WERI-Rb-1 (cell line): Measurements from ENCODE around the gene SH3D21.

ENCODE experiments used
- DNase-seq: peaks from one replicate; pipeline ENCODE4 v3.0.0-alpha.2; 2020
- H3K27ac ChIP-seq: fragments of 250-450 bp; sonication (Bioruptor Pico); 2 replicates; pipeline ENCODE4 v1.5.1; 2020; ENCODE audit warnings: mild to moderate bottlenecking, moderate library complexity
- H3K27me3 ChIP-seq: fragments of 250-450 bp; sonication (Bioruptor Pico); 2 replicates; pipeline ENCODE4 v1.5.1; 2021; ENCODE audit warnings: mild to moderate bottlenecking, low read depth, moderate library complexity; ENCODE audit not compliant: insufficient read depth, severe bottlenecking
- H3K36me3 ChIP-seq: fragments of 250-450 bp; sonication (Bioruptor Pico); 2 replicates; pipeline ENCODE4 v1.5.1; 2020; ENCODE audit warnings: mild to moderate bottlenecking, moderate library complexity
- H3K4me3 ChIP-seq: 2 replicates; pipeline ENCODE4 v1.5.1; 2011; ENCODE audit warnings: low read depth, mild to moderate bottlenecking, control low read depth, low read length
- H3K9me3 ChIP-seq: fragments of 250-450 bp; sonication (Bioruptor Pico); 2 replicates; pipeline ENCODE4 v1.5.1; 2021; ENCODE audit warnings: mild to moderate bottlenecking, moderate library complexity; ENCODE audit not compliant: severe bottlenecking
- TF ChIP-seq, protein P1 (sequence below): IDR thresholded peaks from 2 replicates; pipeline ENCODE4 v1.5.1; 2011; ENCODE audit warnings: low read depth, mild to moderate bottlenecking, control low read depth, inconsistent platforms, low read length

SH3D21 gene

DNA sequence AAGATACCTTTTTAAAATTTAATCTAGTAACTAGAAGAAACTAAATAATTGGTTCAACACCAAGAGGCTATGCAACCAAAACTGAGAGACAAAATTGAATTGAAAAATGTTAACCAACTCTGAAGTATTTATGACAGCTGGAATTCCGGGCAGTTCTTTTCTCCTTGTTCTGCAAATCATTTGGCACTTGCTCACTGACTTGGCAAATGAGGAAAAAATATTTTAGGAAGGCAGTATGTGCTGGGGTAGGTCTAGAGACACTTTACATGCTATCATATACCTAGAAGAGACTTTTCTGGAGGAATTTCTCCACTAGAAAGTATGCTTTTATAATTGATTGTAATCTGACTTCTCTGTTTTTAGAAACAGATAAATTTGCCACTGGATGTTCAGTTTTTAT is 22.1 kb upstream of the SH3D21 start:
- Histone ChIP-seq H3K4me3 (no peak overlapping the region), H3K27me3 (no peaks in the 10 kb centered on the region), H3K27ac (no peak overlapping the region), H3K9me3 (no peaks in the 10 kb centered on the region), H3K36me3 (peaks cover 72% of the 10 kb centered on the region)
- no peak for DNase-seq
- TF ChIP-seq, protein P1, sequence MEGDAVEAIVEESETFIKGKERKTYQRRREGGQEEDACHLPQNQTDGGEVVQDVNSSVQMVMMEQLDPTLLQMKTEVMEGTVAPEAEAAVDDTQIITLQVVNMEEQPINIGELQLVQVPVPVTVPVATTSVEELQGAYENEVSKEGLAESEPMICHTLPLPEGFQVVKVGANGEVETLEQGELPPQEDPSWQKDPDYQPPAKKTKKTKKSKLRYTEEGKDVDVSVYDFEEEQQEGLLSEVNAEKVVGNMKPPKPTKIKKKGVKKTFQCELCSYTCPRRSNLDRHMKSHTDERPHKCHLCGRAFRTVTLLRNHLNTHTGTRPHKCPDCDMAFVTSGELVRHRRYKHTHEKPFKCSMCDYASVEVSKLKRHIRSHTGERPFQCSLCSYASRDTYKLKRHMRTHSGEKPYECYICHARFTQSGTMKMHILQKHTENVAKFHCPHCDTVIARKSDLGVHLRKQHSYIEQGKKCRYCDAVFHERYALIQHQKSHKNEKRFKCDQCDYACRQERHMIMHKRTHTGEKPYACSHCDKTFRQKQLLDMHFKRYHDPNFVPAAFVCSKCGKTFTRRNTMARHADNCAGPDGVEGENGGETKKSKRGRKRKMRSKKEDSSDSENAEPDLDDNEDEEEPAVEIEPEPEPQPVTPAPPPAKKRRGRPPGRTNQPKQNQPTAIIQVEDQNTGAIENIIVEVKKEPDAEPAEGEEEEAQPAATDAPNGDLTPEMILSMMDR, result no peak

DNA sequence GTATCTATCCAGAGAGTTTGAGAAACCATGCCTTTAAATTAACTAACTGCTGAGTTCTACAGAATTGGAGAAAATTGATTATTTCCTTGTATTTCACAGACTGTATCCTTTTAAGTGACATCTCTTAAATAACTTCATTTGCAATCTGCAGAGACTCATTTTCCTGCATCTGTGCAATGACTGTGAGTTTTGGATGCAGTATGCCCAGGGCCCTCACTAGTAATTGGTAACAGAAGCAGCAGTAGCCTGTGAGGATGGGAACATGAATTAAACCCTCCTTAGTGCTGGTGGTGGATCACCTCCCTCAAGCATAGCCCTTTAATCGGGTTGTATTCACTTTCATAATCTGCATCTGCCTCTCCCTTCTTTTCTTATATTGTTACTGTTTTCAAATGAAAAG is 21.7 kb upstream of the SH3D21 start:
- Histone ChIP-seq H3K27ac (no peak overlapping the region), H3K27me3 (no peaks in the 10 kb centered on the region), H3K9me3 (no peaks in the 10 kb centered on the region), H3K36me3 (peaks cover 72% of the 10 kb centered on the region), H3K4me3 (no peak overlapping the region)
- no peak for DNase-seq
- TF ChIP-seq, protein P1, result no peak

DNA sequence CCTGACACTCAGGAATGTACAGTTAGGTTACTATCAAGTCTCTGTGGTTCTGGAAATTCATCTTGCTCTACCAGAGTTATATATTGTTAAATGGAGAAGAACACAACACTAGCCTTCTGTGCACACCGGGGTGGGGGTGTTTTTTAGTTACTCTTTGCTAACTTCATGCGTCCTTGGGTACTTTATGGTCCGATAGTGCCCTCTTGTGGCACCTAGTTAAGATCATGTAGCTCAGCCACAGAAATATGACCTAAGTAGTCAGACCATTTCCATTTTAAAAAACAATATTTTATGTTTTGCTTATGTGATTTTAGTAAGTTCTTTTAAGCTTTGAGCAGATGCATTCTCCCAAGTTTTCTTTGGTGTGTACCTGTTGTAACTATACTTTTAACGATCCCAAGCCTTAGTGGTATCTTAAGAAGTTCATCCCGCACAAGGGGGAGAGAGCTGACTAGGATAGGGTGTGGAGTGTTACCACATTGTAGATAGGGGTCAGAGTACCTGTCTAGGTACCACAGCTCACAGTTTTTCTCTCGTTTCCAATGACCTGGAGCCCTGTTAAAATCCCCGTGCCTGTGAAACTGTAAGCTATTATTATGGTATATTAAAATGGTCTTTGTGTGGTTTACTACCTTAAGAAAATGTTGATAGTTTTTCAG is 20.6 kb upstream of the SH3D21 start:
- Histone ChIP-seq H3K27me3 (no peaks in the 10 kb centered on the region), H3K9me3 (no peaks in the 10 kb centered on the region), H3K27ac (no peak overlapping the region), H3K4me3 (no peak overlapping the region), H3K36me3 (peaks cover 81% of the 10 kb centered on the region)
- DNase-seq, result peak; percentile 58
- TF ChIP-seq, protein P1, result peak; percentile 57

DNA sequence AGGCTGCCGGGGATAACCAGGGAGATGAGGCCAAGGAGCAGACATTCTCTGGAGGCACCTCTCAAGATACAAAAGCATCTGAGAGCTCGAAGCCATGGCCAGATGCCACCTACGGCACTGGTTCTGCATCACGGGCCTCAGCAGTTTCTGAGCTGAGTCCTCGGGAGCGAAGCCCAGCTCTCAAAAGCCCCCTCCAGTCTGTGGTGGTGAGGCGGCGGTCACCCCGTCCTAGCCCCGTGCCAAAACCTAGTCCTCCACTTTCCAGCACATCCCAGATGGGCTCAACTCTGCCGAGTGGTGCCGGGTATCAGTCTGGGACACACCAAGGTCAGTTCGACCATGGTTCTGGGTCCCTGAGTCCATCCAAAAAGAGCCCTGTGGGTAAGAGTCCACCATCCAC is 19.4 kb upstream of the SH3D21 start:
- no peaks in the 10 kb centered on the region for H3K9me3 ChIP-seq

DNA sequence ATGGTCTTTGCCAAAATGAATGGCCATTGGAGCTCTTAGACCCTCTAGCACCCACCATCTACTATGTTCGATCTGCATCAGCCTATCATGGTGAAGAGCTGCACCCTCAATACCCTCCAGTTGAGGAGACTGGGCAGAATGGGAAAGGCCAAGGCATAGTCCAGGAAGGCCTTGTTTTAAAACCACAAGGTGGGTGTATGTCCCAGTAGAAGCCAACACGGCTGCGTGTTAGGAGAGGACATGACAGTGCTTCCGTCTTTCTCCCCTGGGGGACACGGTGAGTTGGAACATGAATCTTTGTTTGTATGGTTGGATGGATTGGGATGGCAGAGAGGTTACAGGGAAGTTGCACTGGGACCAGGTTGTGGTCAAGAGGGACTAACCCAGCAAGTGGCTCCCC is 18.6 kb upstream of the SH3D21 start:
- TF ChIP-seq, protein P1, result no peak
- Histone ChIP-seq H3K36me3 (peaks cover 92% of the 10 kb centered on the region), H3K9me3 (no peaks in the 10 kb centered on the region), H3K27ac (no peak overlapping the region), H3K4me3 (no peak overlapping the region), H3K27me3 (no peaks in the 10 kb centered on the region)
- DNase-seq, result no peak

More for the DNA sequence above, 19.4 kb upstream of the SH3D21 start:
- Histone ChIP-seq H3K36me3 (peaks cover 90% of the 10 kb centered on the region), H3K27me3 (no peaks in the 10 kb centered on the region), H3K27ac (no peak overlapping the region), H3K4me3 (no peak overlapping the region)
- TF ChIP-seq, protein P1, result no peak
- DNase-seq, result no peak

DNA sequence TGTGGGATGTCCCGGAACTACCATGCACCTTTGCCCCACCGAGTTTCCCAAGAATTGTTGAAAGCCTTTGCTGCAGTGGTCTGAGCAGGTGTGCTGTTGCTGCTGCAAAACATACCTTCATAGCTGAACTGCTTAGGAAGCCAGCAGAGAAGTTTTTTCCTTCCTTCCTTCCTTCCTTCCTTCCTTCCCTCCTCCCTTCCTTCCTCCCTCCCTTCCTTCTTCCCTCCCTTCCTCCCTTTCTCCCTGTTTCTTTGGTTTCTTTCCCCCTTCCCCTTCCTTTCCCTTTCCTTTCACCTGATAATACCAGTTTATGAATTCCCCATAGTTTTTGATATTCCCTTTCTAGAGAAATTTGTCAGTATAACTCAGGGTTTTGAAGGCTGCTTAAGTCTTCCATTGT is 10.8 kb upstream of the SH3D21 start:
- Histone ChIP-seq H3K4me3 (no peak overlapping the region), H3K27me3 (no peaks in the 10 kb centered on the region), H3K9me3 (no peaks in the 10 kb centered on the region), H3K27ac (no peak overlapping the region), H3K36me3 (peaks cover 84% of the 10 kb centered on the region)
- TF ChIP-seq, protein P1, result no peak
- DNase-seq, result no peak
